Measurements from ENCODE around the gene MCM3. TPM values are rescaled to one million over a fixed set of nuclear protein-coding genes. Genes with fewer than 3 reads are reported as not detected.

The MCM3 gene
- polyA plus RNA-seq, 1 experiment, result 42.2 TPM

GRCh38 chr6:52317841-52318581 lies 33.5 kb upstream of the MCM3 start:
- TF ChIP-seq CTCF (IDR thresholded peaks at IDR 0.05; ENCODE audit: insufficient read depth, low read depth, low read length), result no peak
- no peaks in the 10 kb centered on the region for H3K36me3 ChIP-seq (ENCODE audit: control insufficient read depth, insufficient read depth, low read length)
- no peak overlapping the region for H3K4me3 ChIP-seq (ENCODE audit: low read depth, low read length)
- H3K27me3 ChIP-seq (ENCODE audit: control insufficient read depth, insufficient read depth, low read length), result no peaks in the 10 kb centered on the region
- ChIA-PET POLR2A (no interaction called here), CTCF (no interaction called here)
- DNase-seq (ENCODE audit: low read depth), result peak; percentile 25

GRCh38 chr6:52317211-52317610 lies 32.7 kb upstream of the MCM3 start:
- CTCF ChIA-PET, result interaction anchor here (0.7 kb wide), 1 partner anchor 80 kb away, joined by 3 read pairs; no protein-coding TSS in a partner anchor
- DNase-seq (ENCODE audit: low read depth), result no peak
- Histone ChIP-seq H3K4me3 (ENCODE audit: low read depth, low read length) (no peak overlapping the region), H3K36me3 (ENCODE audit: control insufficient read depth, insufficient read depth, low read length) (no peaks in the 10 kb centered on the region), H3K27me3 (ENCODE audit: control insufficient read depth, insufficient read depth, low read length) (no peaks in the 10 kb centered on the region)
- TF ChIP-seq CTCF (IDR thresholded peaks at IDR 0.05; ENCODE audit: insufficient read depth, low read depth, low read length), result no peak
- POLR2A ChIA-PET, result no interaction called here

GRCh38 chr6:52314752-52315151 lies 30.2 kb upstream of the MCM3 start:
- Histone ChIP-seq H3K4me3 (ENCODE audit: low read depth, low read length) (no peak overlapping the region), H3K27me3 (ENCODE audit: control insufficient read depth, insufficient read depth, low read length) (no peaks in the 10 kb centered on the region), H3K36me3 (ENCODE audit: control insufficient read depth, insufficient read depth, low read length) (no peaks in the 10 kb centered on the region)
- ChIA-PET CTCF (interaction anchor here (1.0 kb wide), 1 partner anchor 12 kb away, joined by 3 read pairs; no protein-coding TSS in a partner anchor), POLR2A (no interaction called here)
- no peak for TF ChIP-seq CTCF (IDR thresholded peaks at IDR 0.05; ENCODE audit: insufficient read depth, low read depth, low read length)
- DNase-seq (ENCODE audit: low read depth), result no peak

- DNase-seq (ENCODE audit: low read depth), result no peak
- ChIA-PET POLR2A (no interaction called here), CTCF (interaction anchor here (0.6 kb wide), 2 partner anchors 25 to 1742 kb away, joined by 4 to 5 read pairs; no protein-coding TSS in a partner anchor)
- no peak for TF ChIP-seq CTCF (IDR thresholded peaks at IDR 0.05; ENCODE audit: insufficient read depth, low read depth, low read length)
- Histone ChIP-seq H3K27me3 (ENCODE audit: control insufficient read depth, insufficient read depth, low read length) (no peaks in the 10 kb centered on the region), H3K4me3 (ENCODE audit: low read depth, low read length) (no peak overlapping the region), H3K36me3 (ENCODE audit: control insufficient read depth, insufficient read depth, low read length) (no peaks in the 10 kb centered on the region)
These were observed 27.9 kb upstream of the MCM3 start for GRCh38 chr6:52312461-52312860.

- Histone ChIP-seq H3K27me3 (ENCODE audit: control insufficient read depth, insufficient read depth, low read length) (no peaks in the 10 kb centered on the region), H3K4me3 (ENCODE audit: low read depth, low read length) (no peak overlapping the region), H3K36me3 (ENCODE audit: control insufficient read depth, insufficient read depth, low read length) (no peaks in the 10 kb centered on the region)
- POLR2A ChIA-PET, result no interaction called here
- no peak for TF ChIP-seq CTCF (IDR thresholded peaks at IDR 0.05; ENCODE audit: insufficient read depth, low read depth, low read length)
- DNase-seq (ENCODE audit: low read depth), result no peak
- CTCF ChIA-PET, result interaction anchor here (1.0 to 2.1 kb wide), 3 partner anchors 25 to 89 kb away, joined by 3 to 6 read pairs (median 3); no protein-coding TSS in a partner anchor
These were observed 26.4 kb upstream of the MCM3 start for GRCh38 chr6:52310932-52311331.

Measured in BJ (cell line).